HUES48 (cell line): Measurements from ENCODE around the gene KCNK10.

Experiments
- H3K27ac ChIP-seq: one replicate; pipeline ENCODE4 v1.7.0; 2013; ENCODE audit warnings: low read depth, low read length, inconsistent platforms
- H3K27me3 ChIP-seq: 2 replicates; pipeline ENCODE4 v1.6.1; 2013; ENCODE audit warnings: mild to moderate bottlenecking, low read length; ENCODE audit not compliant: control insufficient read depth, insufficient read depth
- H3K36me3 ChIP-seq: 2 replicates; pipeline ENCODE4 v1.6.1; 2013; ENCODE audit warnings: low read length; ENCODE audit not compliant: control insufficient read depth, insufficient read depth
- H3K4me1 ChIP-seq: 2 replicates; pipeline ENCODE4 v1.6.1; 2013; ENCODE audit warnings: mild to moderate bottlenecking, low read length; ENCODE audit not compliant: control insufficient read depth, insufficient read depth
- H3K4me3 ChIP-seq: 2 replicates; pipeline ENCODE4 v1.5.1; 2013; ENCODE audit warnings: mild to moderate bottlenecking, low read depth, low read length
- H3K9ac ChIP-seq: 2 replicates; pipeline ENCODE4 v1.6.1; 2013; ENCODE audit warnings: mild to moderate bottlenecking, low read depth, low read length, moderate library complexity
- H3K9me3 ChIP-seq: 2 replicates; pipeline ENCODE4 v1.6.1; 2013; ENCODE audit warnings: low read length; ENCODE audit not compliant: control insufficient read depth, insufficient read depth

Gene KCNK10

GRCh38 chr14:88323086-88323522, at the start of gene KCNK10:
TSS of gene KCNK10 (minus strand) at chr14:88323269. CDS start at chr14:88322798, 471 bp downstream.
- Histone ChIP-seq H3K36me3 (no peaks in the 10 kb centered on the region), H3K27ac (no peak within 1 kb of the TSS), H3K4me3 (peak within 1 kb of the TSS; percentile 62), H3K9ac (no peak within 1 kb of the TSS), H3K9me3 (no peaks in the 10 kb centered on the region), H3K27me3 (peaks cover 95% of the 10 kb centered on the region), H3K4me1 (peaks cover 6% of the 10 kb centered on the region)

- Histone ChIP-seq H3K9me3 (peaks cover 6% of the 10 kb centered on the region), H3K9ac (no peak overlapping the region), H3K27ac (no peak overlapping the region), H3K27me3 (no peaks in the 10 kb centered on the region), H3K4me3 (no peak overlapping the region), H3K36me3 (no peaks in the 10 kb centered on the region), H3K4me1 (peaks cover 18% of the 10 kb centered on the region)
Measured at GRCh38 chr14:88369496-88369895, 46.4 kb upstream of the KCNK10 start.

GRCh38 chr14:88364710-88365413, 41.8 kb upstream of the KCNK10 start:
- Histone ChIP-seq H3K4me3 (peak overlapping the region; percentile 46), H3K4me1 (peaks cover 42% of the 10 kb centered on the region), H3K27me3 (no peaks in the 10 kb centered on the region), H3K27ac (peak overlapping the region; percentile 94), H3K9me3 (peaks cover 6% of the 10 kb centered on the region), H3K36me3 (no peaks in the 10 kb centered on the region), H3K9ac (peak overlapping the region; percentile 26; the same call in 1 of the 2 replicates)

GRCh38 chr14:88363644-88364043, 40.6 kb upstream of the KCNK10 start:
- Histone ChIP-seq H3K36me3 (no peaks in the 10 kb centered on the region), H3K4me3 (no peak overlapping the region), H3K4me1 (peaks cover 42% of the 10 kb centered on the region), H3K27ac (no peak overlapping the region), H3K9ac (no peak overlapping the region), H3K9me3 (peaks cover 6% of the 10 kb centered on the region), H3K27me3 (no peaks in the 10 kb centered on the region)

- no peak overlapping the region for H3K4me3 ChIP-seq
- H3K4me1 ChIP-seq, result peaks cover 25% of the 10 kb centered on the region
- no peaks in the 10 kb centered on the region for H3K27me3 ChIP-seq
- no peak overlapping the region for H3K27ac ChIP-seq
- H3K36me3 ChIP-seq, result no peaks in the 10 kb centered on the region
- H3K9me3 ChIP-seq, result no peaks in the 10 kb centered on the region
- no peak overlapping the region for H3K9ac ChIP-seq
Measured at GRCh38 chr14:88359500-88359899, 36.4 kb upstream of the KCNK10 start.

GRCh38 chr14:88354358-88354757, 31.3 kb upstream of the KCNK10 start:
- no peak overlapping the region for H3K4me3 ChIP-seq
- H3K9me3 ChIP-seq, result no peaks in the 10 kb centered on the region
- no peaks in the 10 kb centered on the region for H3K27me3 ChIP-seq
- H3K9ac ChIP-seq, result no peak overlapping the region
- no peaks in the 10 kb centered on the region for H3K36me3 ChIP-seq
- no peaks in the 10 kb centered on the region for H3K4me1 ChIP-seq
- H3K27ac ChIP-seq, result no peak overlapping the region

- Histone ChIP-seq H3K4me1 (no peaks in the 10 kb centered on the region), H3K36me3 (no peaks in the 10 kb centered on the region), H3K27ac (no peak overlapping the region), H3K4me3 (no peak overlapping the region), H3K27me3 (no peaks in the 10 kb centered on the region), H3K9ac (no peak overlapping the region), H3K9me3 (no peaks in the 10 kb centered on the region)
Measured at GRCh38 chr14:88352698-88353097, 29.6 kb upstream of the KCNK10 start.

- Histone ChIP-seq H3K9ac (no peak overlapping the region), H3K27ac (no peak overlapping the region), H3K36me3 (no peaks in the 10 kb centered on the region), H3K4me1 (no peaks in the 10 kb centered on the region), H3K4me3 (no peak overlapping the region), H3K27me3 (no peaks in the 10 kb centered on the region), H3K9me3 (no peaks in the 10 kb centered on the region)
Measured at GRCh38 chr14:88351966-88352691, 29.1 kb upstream of the KCNK10 start.

GRCh38 chr14:88348546-88348945, 25.5 kb upstream of the KCNK10 start:
- Histone ChIP-seq H3K9ac (no peak overlapping the region), H3K27me3 (no peaks in the 10 kb centered on the region), H3K27ac (no peak overlapping the region), H3K36me3 (no peaks in the 10 kb centered on the region), H3K4me1 (no peaks in the 10 kb centered on the region), H3K9me3 (no peaks in the 10 kb centered on the region), H3K4me3 (no peak overlapping the region)

- Histone ChIP-seq H3K9me3 (no peaks in the 10 kb centered on the region), H3K9ac (no peak overlapping the region), H3K27ac (no peak overlapping the region), H3K36me3 (no peaks in the 10 kb centered on the region), H3K27me3 (no peaks in the 10 kb centered on the region), H3K4me3 (no peak overlapping the region), H3K4me1 (no peaks in the 10 kb centered on the region)
Measured at GRCh38 chr14:88346048-88346639, 23.1 kb upstream of the KCNK10 start.

- no peaks in the 10 kb centered on the region for H3K9me3 ChIP-seq
- H3K9ac ChIP-seq, result no peak overlapping the region
- no peaks in the 10 kb centered on the region for H3K27me3 ChIP-seq
- no peak overlapping the region for H3K27ac ChIP-seq
- H3K36me3 ChIP-seq, result no peaks in the 10 kb centered on the region
- no peak overlapping the region for H3K4me3 ChIP-seq
- H3K4me1 ChIP-seq, result no peaks in the 10 kb centered on the region
Measured at GRCh38 chr14:88342980-88343379, 19.9 kb upstream of the KCNK10 start.
